Measurements from ENCODE around the gene CSNK1E. TPM values are rescaled to one million over a fixed set of nuclear protein-coding genes. Genes with fewer than 3 reads are reported as not detected.

Gene CSNK1E
- total and polyA plus RNA-seq, 2 of the 8 experiments (the other 6 are each of a cell fraction or from before 2014, with no cell fraction given): 247 to 263 TPM

GRCh38 chr22:38276166-38276565 is 41.1 kb downstream of the CSNK1E start (continued):
- TF ChIP-seq TCF12 (IDR thresholded peaks at IDR 0.05; ENCODE audit: low read depth, low read length) (no peak), SP2 (IDR thresholded peaks at IDR 0.05; ENCODE audit: low read length) (no peak), CHD2 (IDR thresholded peaks at IDR 0.05; ENCODE audit: low read length) (no peak), ZNF274 (IDR thresholded peaks at IDR 0.05; ENCODE audit: borderline replicate concordance, extremely low read depth, low read length) (no peak), SIX5 (IDR thresholded peaks at IDR 0.05; ENCODE audit: low read depth, low read length) (no peak), E2F6 (IDR thresholded peaks at IDR 0.05) (no peak)
- TF ChIP-seq, protein P1, sequence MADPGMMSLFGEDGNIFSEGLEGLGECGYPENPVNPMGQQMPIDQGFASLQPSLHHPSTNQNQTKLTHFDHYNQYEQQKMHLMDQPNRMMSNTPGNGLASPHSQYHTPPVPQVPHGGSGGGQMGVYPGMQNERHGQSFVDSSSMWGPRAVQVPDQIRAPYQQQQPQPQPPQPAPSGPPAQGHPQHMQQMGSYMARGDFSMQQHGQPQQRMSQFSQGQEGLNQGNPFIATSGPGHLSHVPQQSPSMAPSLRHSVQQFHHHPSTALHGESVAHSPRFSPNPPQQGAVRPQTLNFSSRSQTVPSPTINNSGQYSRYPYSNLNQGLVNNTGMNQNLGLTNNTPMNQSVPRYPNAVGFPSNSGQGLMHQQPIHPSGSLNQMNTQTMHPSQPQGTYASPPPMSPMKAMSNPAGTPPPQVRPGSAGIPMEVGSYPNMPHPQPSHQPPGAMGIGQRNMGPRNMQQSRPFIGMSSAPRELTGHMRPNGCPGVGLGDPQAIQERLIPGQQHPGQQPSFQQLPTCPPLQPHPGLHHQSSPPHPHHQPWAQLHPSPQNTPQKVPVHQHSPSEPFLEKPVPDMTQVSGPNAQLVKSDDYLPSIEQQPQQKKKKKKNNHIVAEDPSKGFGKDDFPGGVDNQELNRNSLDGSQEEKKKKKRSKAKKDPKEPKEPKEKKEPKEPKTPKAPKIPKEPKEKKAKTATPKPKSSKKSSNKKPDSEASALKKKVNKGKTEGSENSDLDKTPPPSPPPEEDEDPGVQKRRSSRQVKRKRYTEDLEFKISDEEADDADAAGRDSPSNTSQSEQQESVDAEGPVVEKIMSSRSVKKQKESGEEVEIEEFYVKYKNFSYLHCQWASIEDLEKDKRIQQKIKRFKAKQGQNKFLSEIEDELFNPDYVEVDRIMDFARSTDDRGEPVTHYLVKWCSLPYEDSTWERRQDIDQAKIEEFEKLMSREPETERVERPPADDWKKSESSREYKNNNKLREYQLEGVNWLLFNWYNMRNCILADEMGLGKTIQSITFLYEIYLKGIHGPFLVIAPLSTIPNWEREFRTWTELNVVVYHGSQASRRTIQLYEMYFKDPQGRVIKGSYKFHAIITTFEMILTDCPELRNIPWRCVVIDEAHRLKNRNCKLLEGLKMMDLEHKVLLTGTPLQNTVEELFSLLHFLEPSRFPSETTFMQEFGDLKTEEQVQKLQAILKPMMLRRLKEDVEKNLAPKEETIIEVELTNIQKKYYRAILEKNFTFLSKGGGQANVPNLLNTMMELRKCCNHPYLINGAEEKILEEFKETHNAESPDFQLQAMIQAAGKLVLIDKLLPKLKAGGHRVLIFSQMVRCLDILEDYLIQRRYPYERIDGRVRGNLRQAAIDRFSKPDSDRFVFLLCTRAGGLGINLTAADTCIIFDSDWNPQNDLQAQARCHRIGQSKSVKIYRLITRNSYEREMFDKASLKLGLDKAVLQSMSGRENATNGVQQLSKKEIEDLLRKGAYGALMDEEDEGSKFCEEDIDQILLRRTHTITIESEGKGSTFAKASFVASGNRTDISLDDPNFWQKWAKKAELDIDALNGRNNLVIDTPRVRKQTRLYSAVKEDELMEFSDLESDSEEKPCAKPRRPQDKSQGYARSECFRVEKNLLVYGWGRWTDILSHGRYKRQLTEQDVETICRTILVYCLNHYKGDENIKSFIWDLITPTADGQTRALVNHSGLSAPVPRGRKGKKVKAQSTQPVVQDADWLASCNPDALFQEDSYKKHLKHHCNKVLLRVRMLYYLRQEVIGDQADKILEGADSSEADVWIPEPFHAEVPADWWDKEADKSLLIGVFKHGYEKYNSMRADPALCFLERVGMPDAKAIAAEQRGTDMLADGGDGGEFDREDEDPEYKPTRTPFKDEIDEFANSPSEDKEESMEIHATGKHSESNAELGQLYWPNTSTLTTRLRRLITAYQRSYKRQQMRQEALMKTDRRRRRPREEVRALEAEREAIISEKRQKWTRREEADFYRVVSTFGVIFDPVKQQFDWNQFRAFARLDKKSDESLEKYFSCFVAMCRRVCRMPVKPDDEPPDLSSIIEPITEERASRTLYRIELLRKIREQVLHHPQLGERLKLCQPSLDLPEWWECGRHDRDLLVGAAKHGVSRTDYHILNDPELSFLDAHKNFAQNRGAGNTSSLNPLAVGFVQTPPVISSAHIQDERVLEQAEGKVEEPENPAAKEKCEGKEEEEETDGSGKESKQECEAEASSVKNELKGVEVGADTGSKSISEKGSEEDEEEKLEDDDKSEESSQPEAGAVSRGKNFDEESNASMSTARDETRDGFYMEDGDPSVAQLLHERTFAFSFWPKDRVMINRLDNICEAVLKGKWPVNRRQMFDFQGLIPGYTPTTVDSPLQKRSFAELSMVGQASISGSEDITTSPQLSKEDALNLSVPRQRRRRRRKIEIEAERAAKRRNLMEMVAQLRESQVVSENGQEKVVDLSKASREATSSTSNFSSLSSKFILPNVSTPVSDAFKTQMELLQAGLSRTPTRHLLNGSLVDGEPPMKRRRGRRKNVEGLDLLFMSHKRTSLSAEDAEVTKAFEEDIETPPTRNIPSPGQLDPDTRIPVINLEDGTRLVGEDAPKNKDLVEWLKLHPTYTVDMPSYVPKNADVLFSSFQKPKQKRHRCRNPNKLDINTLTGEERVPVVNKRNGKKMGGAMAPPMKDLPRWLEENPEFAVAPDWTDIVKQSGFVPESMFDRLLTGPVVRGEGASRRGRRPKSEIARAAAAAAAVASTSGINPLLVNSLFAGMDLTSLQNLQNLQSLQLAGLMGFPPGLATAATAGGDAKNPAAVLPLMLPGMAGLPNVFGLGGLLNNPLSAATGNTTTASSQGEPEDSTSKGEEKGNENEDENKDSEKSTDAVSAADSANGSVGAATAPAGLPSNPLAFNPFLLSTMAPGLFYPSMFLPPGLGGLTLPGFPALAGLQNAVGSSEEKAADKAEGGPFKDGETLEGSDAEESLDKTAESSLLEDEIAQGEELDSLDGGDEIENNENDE (IDR thresholded peaks at IDR 0.05; ENCODE audit: insufficient replicate concordance, low read length): no peak

Data from H1 (cell line).